Loucy (cell line): ENCODE measurements around the gene PARS2.

Experiments
- H2AFZ ChIP-seq: fragments of 200-600 bp; sonication (generic); 2 replicates; pipeline ENCODE4 v1.6.0; 2016; ENCODE audit warnings: antibody characterized with exemption, mild to moderate bottlenecking, low read length, moderate library complexity
- H3F3A ChIP-seq: fragments of 200-600 bp; 2 replicates; pipeline ENCODE4 v1.6.0; 2016; ENCODE audit warnings: antibody characterized with exemption, low read depth, mild to moderate bottlenecking
- H3K27me3 ChIP-seq: fragments of 200-600 bp; sonication (generic); 2 replicates; pipeline ENCODE4 v1.6.1; 2014; ENCODE audit warnings: low read length, mild to moderate bottlenecking; ENCODE audit not compliant: insufficient read depth, poor library complexity, severe bottlenecking
- H3K36me3 ChIP-seq: fragments of 200-600 bp; sonication (generic); 2 replicates; pipeline ENCODE4 v1.6.1; 2016; ENCODE audit warnings: low read length; ENCODE audit not compliant: insufficient read depth
- H3K4me1 ChIP-seq: fragments of 200-600 bp; sonication (generic); 2 replicates; pipeline ENCODE4 v1.5.1; 2014; ENCODE audit warnings: low read length, mild to moderate bottlenecking; ENCODE audit not compliant: insufficient read depth, poor library complexity, severe bottlenecking
- H3K4me2 ChIP-seq: fragments of 200-600 bp; sonication (generic); 2 replicates; pipeline ENCODE4 v1.6.0; 2014; ENCODE audit warnings: antibody characterized with exemption, low read length, low read depth, mild to moderate bottlenecking; ENCODE audit not compliant: poor library complexity, severe bottlenecking
- H3K4me3 ChIP-seq: fragments of 200-600 bp; sonication (generic); 2 replicates; pipeline ENCODE4 v1.5.1; 2014; ENCODE audit warnings: low read length, mild to moderate bottlenecking, mixed read lengths; ENCODE audit not compliant: poor library complexity, severe bottlenecking
- H3K79me2 ChIP-seq: fragments of 200-600 bp; sonication (generic); 2 replicates; pipeline ENCODE4 v1.6.1; 2014; ENCODE audit warnings: low read length; ENCODE audit not compliant: insufficient read depth
- H3K9ac ChIP-seq: fragments of 200-600 bp; sonication (generic); 2 replicates; pipeline ENCODE4 v1.6.0; 2014; ENCODE audit warnings: mild to moderate bottlenecking, low read depth, low read length, moderate library complexity; ENCODE audit not compliant: poor library complexity, severe bottlenecking
- H3K9me2 ChIP-seq: fragments of 200-600 bp; sonication (generic); replicated peaks from 2 replicates; pipeline ENCODE4 v1.6.1; 2016; ENCODE audit warnings: low read depth, low read length, mixed read lengths
- H3K9me3 ChIP-seq: fragments of 200-600 bp; sonication (generic); 2 replicates; pipeline ENCODE4 v1.6.1; 2014; ENCODE audit warnings: mild to moderate bottlenecking, antibody characterized with exemption, low read length, low read depth; ENCODE audit not compliant: insufficient read depth
- H4K20me1 ChIP-seq: fragments of 200-600 bp; sonication (generic); 2 replicates; pipeline ENCODE4 v1.6.0; 2014; ENCODE audit warnings: antibody characterized with exemption, low read length, mild to moderate bottlenecking; ENCODE audit not compliant: insufficient read depth, poor library complexity, severe bottlenecking
- CTCF ChIP-seq: fragments of 200-600 bp; sonication (generic); conservative IDR thresholded peaks from 2 replicates; pipeline ENCODE4 v1.5.1; 2014; ENCODE audit warnings: mild to moderate bottlenecking, antibody characterized with exemption, low read length
- EZH2phosphoT487 ChIP-seq: fragments of 200-600 bp; IDR thresholded peaks from 2 replicates; pipeline ENCODE4 v1.6.1; 2018; ENCODE audit warnings: antibody characterized with exemption, mild to moderate bottlenecking, moderate library complexity, borderline replicate concordance

PARS2 gene

GRCh38 chr1:54764133-54764921 lies at the start of gene PARS2:
Gene PARS2 (minus strand): TSS chr1:54764523. CDS start chr1:54759161, 5,362 bp downstream.
- Histone ChIP-seq H3K79me2 (peaks cover 17% of the 10 kb centered on the region), H4K20me1 (no peaks in the 10 kb centered on the region), H3K9me3 (no peaks in the 10 kb centered on the region), H3K4me3 (peak within 1 kb of the TSS; percentile 89), H3K4me1 (peaks cover 16% of the 10 kb centered on the region), H3K36me3 (no peaks in the 10 kb centered on the region), H3F3A (no peaks in the 10 kb centered on the region), H3K27me3 (no peaks in the 10 kb centered on the region), H3K4me2 (peak within 1 kb of the TSS; percentile 93), H3K9ac (peak within 1 kb of the TSS; percentile 88), H2AFZ (peak within 1 kb of the TSS; percentile 94), H3K9me2 (no peaks in the 10 kb centered on the region)
- no peak for TF ChIP-seq CTCF
- no peak for TF ChIP-seq EZH2phosphoT487

GRCh38 chr1:54814126-54814498 lies 49.8 kb upstream of the PARS2 start:
- Histone ChIP-seq H4K20me1 (no peaks in the 10 kb centered on the region), H3K79me2 (no peaks in the 10 kb centered on the region), H3K9ac (no peak overlapping the region), H3K27me3 (no peaks in the 10 kb centered on the region), H2AFZ (no peak overlapping the region), H3K9me2 (no peaks in the 10 kb centered on the region), H3K4me3 (no peak overlapping the region), H3K9me3 (no peaks in the 10 kb centered on the region), H3K4me2 (no peak overlapping the region), H3F3A (no peaks in the 10 kb centered on the region), H3K36me3 (no peaks in the 10 kb centered on the region), H3K4me1 (no peaks in the 10 kb centered on the region)
- TF ChIP-seq EZH2phosphoT487 (no peak), CTCF (no peak)

- H2AFZ ChIP-seq: no peak overlapping the region
- H3K27me3 ChIP-seq: no peaks in the 10 kb centered on the region
- H3K4me2 ChIP-seq: no peak overlapping the region
- H3K36me3 ChIP-seq: no peaks in the 10 kb centered on the region
- H3K4me3 ChIP-seq: no peak overlapping the region
- no peaks in the 10 kb centered on the region for H3K9me2 ChIP-seq
- no peak for TF ChIP-seq CTCF
- TF ChIP-seq EZH2phosphoT487: no peak
- H3K79me2 ChIP-seq: no peaks in the 10 kb centered on the region
- no peak overlapping the region for H3K9ac ChIP-seq
- H4K20me1 ChIP-seq: no peaks in the 10 kb centered on the region
- no peaks in the 10 kb centered on the region for H3F3A ChIP-seq
- H3K4me1 ChIP-seq: no peaks in the 10 kb centered on the region
- no peaks in the 10 kb centered on the region for H3K9me3 ChIP-seq
Measured at GRCh38 chr1:54813485-54814125, 49.3 kb upstream of the PARS2 start.
